SIG-M5 (cell line): ENCODE data around the gene RAP1GDS1.
"Not testable (repeated sequence)": the region's sequence is repeated elsewhere in the genome, so short reads cannot be mapped to it uniquely, and the experiment has no call there.

Source experiments
- DNase-seq: peaks from one replicate; lab custom pipeline; 2025; lab: John Stamatoyannopoulos, UW

The RAP1GDS1 gene

GRCh38 chr4:98358630-98359248 is 97.6 kb downstream of the RAP1GDS1 start:
- DNase-seq = no peak

- DNase-seq = no peak
These were observed 98.5 kb downstream of the RAP1GDS1 start for GRCh38 chr4:98359646-98360045.

- no peak for DNase-seq
These were observed 102.2 kb downstream of the RAP1GDS1 start for GRCh38 chr4:98363431-98363830.

- DNase-seq = not testable (repeated sequence)
These were observed 105.1 kb downstream of the RAP1GDS1 start for GRCh38 chr4:98366275-98366674.

GRCh38 chr4:98368000-98368399 is 106.8 kb downstream of the RAP1GDS1 start:
- DNase-seq = not testable (repeated sequence)

- DNase-seq = no peak
These were observed 108.1 kb downstream of the RAP1GDS1 start for GRCh38 chr4:98369322-98369721.

- no peak for DNase-seq
These were observed 113.5 kb downstream of the RAP1GDS1 start for GRCh38 chr4:98374643-98375042.

- no peak for DNase-seq
These were observed 116.4 kb downstream of the RAP1GDS1 start for GRCh38 chr4:98377559-98377958.

- no peak for DNase-seq
These were observed 120.1 kb downstream of the RAP1GDS1 start for GRCh38 chr4:98381306-98381705.

GRCh38 chr4:98383431-98384106 is 122.4 kb downstream of the RAP1GDS1 start:
- DNase-seq = no peak

GRCh38 chr4:98385831-98386230 is 124.6 kb downstream of the RAP1GDS1 start:
- no peak for DNase-seq

GRCh38 chr4:98387345-98388026 is 126.3 kb downstream of the RAP1GDS1 start:
- no peak for DNase-seq

GRCh38 chr4:98394134-98394533 is 132.9 kb downstream of the RAP1GDS1 start:
- DNase-seq = no peak

- DNase-seq = no peak
These were observed 138.7 kb downstream of the RAP1GDS1 start for GRCh38 chr4:98399915-98400314.

- DNase-seq = no peak
These were observed 145.6 kb downstream of the RAP1GDS1 start for GRCh38 chr4:98406819-98407218.

- DNase-seq = no peak
These were observed 150.5 kb downstream of the RAP1GDS1 start for GRCh38 chr4:98411731-98412130.

- no peak for DNase-seq
These were observed 155.7 kb downstream of the RAP1GDS1 start for GRCh38 chr4:98416844-98417243.

GRCh38 chr4:98420151-98420550 is 159.0 kb downstream of the RAP1GDS1 start:
- not testable (repeated sequence) for DNase-seq

GRCh38 chr4:98421111-98421510 is 159.9 kb downstream of the RAP1GDS1 start:
- DNase-seq = no peak

GRCh38 chr4:98423009-98423408 is 161.8 kb downstream of the RAP1GDS1 start:
- DNase-seq = no peak

- DNase-seq = no peak
These were observed 169.7 kb downstream of the RAP1GDS1 start for GRCh38 chr4:98430708-98431403.

- DNase-seq = no peak
These were observed 172.5 kb downstream of the RAP1GDS1 start for GRCh38 chr4:98433691-98434090.

GRCh38 chr4:98434816-98435215 is 173.6 kb downstream of the RAP1GDS1 start:
- DNase-seq = no peak
